ENCODE results near the gene OSCAR. TPM values are rescaled to one million over a fixed set of nuclear protein-coding genes. Genes with fewer than 3 reads are reported as not detected.
A peak's percentile ranks its signal among the peaks of the same experiment; 100 is the strongest.

The OSCAR gene
- total and polyA plus RNA-seq, 4 donors = 0.31 to 6.0 (median 3.6) TPM

- ATAC-seq (ENCODE audit: low FRiP score) (no peak), DNase-seq (peak in 1 of 2 donors; percentile 63)
- H3K9me3 ChIP-seq (ENCODE audit: control insufficient read depth, low read length) = peaks cover 2% of the 10 kb centered on the region
- H3K36me3 ChIP-seq (ENCODE audit: control insufficient read depth in 1 of 2, insufficient read depth in 2 of 2, low read length in 1 of 2) = no peaks in the 10 kb centered on the region
- no peaks in the 10 kb centered on the region for H3K27me3 ChIP-seq (ENCODE audit: control insufficient read depth in 1 of 2, insufficient read depth in 2 of 2, low read length in 1 of 2)
- WGBS, 2 donors = 70 to 77% methylated on average over 9 of the region's 9 CpGs
- no peaks in the 10 kb centered on the region for H3K4me1 ChIP-seq (ENCODE audit: control insufficient read depth in 1 of 2, insufficient read depth in 2 of 2, low read length in 2 of 2)
- no peak overlapping the region for H3K4me3 ChIP-seq (ENCODE audit: low read length in 2 of 2)
- intact Hi-C loops (cut with DNase I) = no loop called here
- H3K27ac ChIP-seq (ENCODE audit: low read depth in 1 of 2, low read length in 2 of 2) = no peak overlapping the region
Observed at GRCh38 chr19:54074851-54075250, 25.8 kb downstream of the OSCAR start.

GRCh38 chr19:54073829-54074228 lies 26.8 kb downstream of the OSCAR start:
- peak in 1 of 2 donors; percentile 27 for DNase-seq
- WGBS, 2 donors = 83 to 85% methylated on average over 10 of the region's 10 CpGs

GRCh38 chr19:54069470-54069869 lies 31.1 kb downstream of the OSCAR start:
- H3K27me3 ChIP-seq (ENCODE audit: control insufficient read depth in 1 of 2, insufficient read depth in 2 of 2, low read length in 1 of 2) = no peaks in the 10 kb centered on the region
- peaks cover 6% of the 10 kb centered on the region for H3K9me3 ChIP-seq (ENCODE audit: control insufficient read depth, low read length)
- intact Hi-C loops (cut with DNase I) = no loop called here
- H3K36me3 ChIP-seq (ENCODE audit: control insufficient read depth in 1 of 2, insufficient read depth in 2 of 2, low read length in 1 of 2) = no peaks in the 10 kb centered on the region
- no peaks in the 10 kb centered on the region for H3K4me1 ChIP-seq (ENCODE audit: control insufficient read depth in 1 of 2, insufficient read depth in 2 of 2, low read length in 2 of 2)
- no peak overlapping the region for H3K27ac ChIP-seq (ENCODE audit: low read depth in 1 of 2, low read length in 2 of 2)
- H3K4me3 ChIP-seq (ENCODE audit: low read length in 2 of 2) = no peak overlapping the region
- DNase-seq = peak in 1 of 2 donors; percentile 4
- whole genome bisulfite sequencing, 2 donors = 66 to 74% methylated on average over 5 of the region's 5 CpGs
- ATAC-seq (ENCODE audit: low FRiP score) = no peak

More at GRCh38 chr19:54073829-54074228, 26.8 kb downstream of the OSCAR start:
- ATAC-seq (ENCODE audit: low FRiP score) = no peak
- Histone ChIP-seq H3K4me1 (ENCODE audit: control insufficient read depth in 1 of 2, insufficient read depth in 2 of 2, low read length in 2 of 2) (no peaks in the 10 kb centered on the region), H3K4me3 (ENCODE audit: low read length in 2 of 2) (no peak overlapping the region), H3K27ac (ENCODE audit: low read depth in 1 of 2, low read length in 2 of 2) (no peak overlapping the region), H3K9me3 (ENCODE audit: control insufficient read depth, low read length) (peaks cover 2% of the 10 kb centered on the region), H3K27me3 (ENCODE audit: control insufficient read depth in 1 of 2, insufficient read depth in 2 of 2, low read length in 1 of 2) (no peaks in the 10 kb centered on the region), H3K36me3 (ENCODE audit: control insufficient read depth in 1 of 2, insufficient read depth in 2 of 2, low read length in 1 of 2) (no peaks in the 10 kb centered on the region)
- intact Hi-C loops (cut with DNase I) = no loop called here

- ATAC-seq (ENCODE audit: low FRiP score) (no peak), DNase-seq (peak in 1 of 2 donors; percentile 63)
- no peaks in the 10 kb centered on the region for H3K4me1 ChIP-seq (ENCODE audit: control insufficient read depth in 1 of 2, insufficient read depth in 2 of 2, low read length in 2 of 2)
- H3K4me3 ChIP-seq (ENCODE audit: low read length in 2 of 2) = no peak within 1 kb of the TSS
- H3K27ac ChIP-seq (ENCODE audit: low read depth in 1 of 2, low read length in 2 of 2) = no peak within 1 kb of the TSS
- no peaks in the 10 kb centered on the region for H3K27me3 ChIP-seq (ENCODE audit: control insufficient read depth in 1 of 2, insufficient read depth in 2 of 2, low read length in 1 of 2)
- intact Hi-C loops (cut with DNase I) = no loop called here
- WGBS, 2 donors = 81 to 82% methylated on average over 34 of the region's 34 CpGs
- H3K36me3 ChIP-seq (ENCODE audit: control insufficient read depth in 1 of 2, insufficient read depth in 2 of 2, low read length in 1 of 2) = no peaks in the 10 kb centered on the region
- peaks cover 3% of the 10 kb centered on the region for H3K9me3 ChIP-seq (ENCODE audit: control insufficient read depth, low read length)
Observed at GRCh38 chr19:54063350-54064116, 37.1 kb downstream of the OSCAR start, which contains the start of gene VSTM1. TSS of gene VSTM1 (minus strand) at chr19:54063897. CDS start at chr19:54063777, 120 bp downstream.

- Histone ChIP-seq H3K4me3 (ENCODE audit: low read length in 2 of 2) (no peak overlapping the region), H3K27me3 (ENCODE audit: control insufficient read depth in 1 of 2, insufficient read depth in 2 of 2, low read length in 1 of 2) (no peaks in the 10 kb centered on the region), H3K27ac (ENCODE audit: low read depth in 1 of 2, low read length in 2 of 2) (no peak overlapping the region), H3K9me3 (ENCODE audit: control insufficient read depth, low read length) (peaks cover 3% of the 10 kb centered on the region), H3K4me1 (ENCODE audit: control insufficient read depth in 1 of 2, insufficient read depth in 2 of 2, low read length in 2 of 2) (no peaks in the 10 kb centered on the region), H3K36me3 (ENCODE audit: control insufficient read depth in 1 of 2, insufficient read depth in 2 of 2, low read length in 1 of 2) (no peaks in the 10 kb centered on the region)
- intact Hi-C loops (cut with DNase I) = no loop called here
- 77 to 78% methylated on average over 9 of the region's 9 CpGs for WGBS, 2 donors
- DNase-seq = peak; percentile 57 to 61
- ATAC-seq (ENCODE audit: low FRiP score) = no peak
Observed at GRCh38 chr19:54062643-54063042, 38.0 kb downstream of the OSCAR start.

GRCh38 chr19:54047616-54048015 lies 53.0 kb downstream of the OSCAR start:
- no peak overlapping the region for H3K27ac ChIP-seq (ENCODE audit: low read depth in 1 of 2, low read length in 2 of 2)
- no peaks in the 10 kb centered on the region for H3K27me3 ChIP-seq (ENCODE audit: control insufficient read depth in 1 of 2, insufficient read depth in 2 of 2, low read length in 1 of 2)
- H3K4me1 ChIP-seq (ENCODE audit: control insufficient read depth in 1 of 2, insufficient read depth in 2 of 2, low read length in 2 of 2) = no peaks in the 10 kb centered on the region
- WGBS, 2 donors = 78 to 79% methylated on average over 4 of the region's 4 CpGs
- H3K4me3 ChIP-seq (ENCODE audit: low read length in 2 of 2) = no peak overlapping the region
- intact Hi-C loops (cut with DNase I) = no loop called here
- H3K9me3 ChIP-seq (ENCODE audit: control insufficient read depth, low read length) = no peaks in the 10 kb centered on the region
- H3K36me3 ChIP-seq (ENCODE audit: control insufficient read depth in 1 of 2, insufficient read depth in 2 of 2, low read length in 1 of 2) = no peaks in the 10 kb centered on the region
- DNase-seq (no peak), ATAC-seq (ENCODE audit: low FRiP score) (no peak)

GRCh38 chr19:54045771-54046170 lies 54.8 kb downstream of the OSCAR start:
- intact Hi-C loops (cut with DNase I) = no loop called here
- Histone ChIP-seq H3K9me3 (ENCODE audit: control insufficient read depth, low read length) (no peaks in the 10 kb centered on the region), H3K4me3 (ENCODE audit: low read length in 2 of 2) (no peak overlapping the region), H3K36me3 (ENCODE audit: control insufficient read depth in 1 of 2, insufficient read depth in 2 of 2, low read length in 1 of 2) (no peaks in the 10 kb centered on the region), H3K27ac (ENCODE audit: low read depth in 1 of 2, low read length in 2 of 2) (no peak overlapping the region), H3K27me3 (ENCODE audit: control insufficient read depth in 1 of 2, insufficient read depth in 2 of 2, low read length in 1 of 2) (no peaks in the 10 kb centered on the region), H3K4me1 (ENCODE audit: control insufficient read depth in 1 of 2, insufficient read depth in 2 of 2, low read length in 2 of 2) (no peaks in the 10 kb centered on the region)
- ATAC-seq (ENCODE audit: low FRiP score) (no peak), DNase-seq (no peak)
- WGBS, 2 donors = 83 to 85% methylated on average over 2 of the region's 2 CpGs

Data from aorta (tissue), 5 donors.